Forelimb muscle (tissue), 1 donor: Measurements from ENCODE around the gene POU3F1. TPM values are rescaled to one million over a fixed set of nuclear protein-coding genes. Genes with fewer than 3 reads are reported as not detected.

Experiments
- DNase-seq: peaks from one replicate; pipeline ENCODE4 v3.0.0-alpha.2; 2013; ENCODE audit warnings: low read depth
- polyA plus RNA-seq: library from polyadenylated mRNA; unstranded; fragments of 120-200 nt; gene quantifications from one replicate; pipeline ENCODE4 v1.2.1, GENCODE V29; 2013; ENCODE audit not compliant: insufficient read length

Gene POU3F1
- polyA plus RNA-seq, 1 donor = 0.83 TPM

- no peak for DNase-seq
Measured at GRCh38 chr1:38073534-38074301, 27.1 kb upstream of the POU3F1 start.

GRCh38 chr1:38072858-38073257 lies 26.3 kb upstream of the POU3F1 start:
- no peak for DNase-seq

GRCh38 chr1:38071312-38072256 lies 25.0 kb upstream of the POU3F1 start:
- DNase-seq = no peak

- no peak for DNase-seq
Measured at GRCh38 chr1:38068980-38069340, 22.4 kb upstream of the POU3F1 start.

- no peak for DNase-seq
Measured at GRCh38 chr1:38068220-38068979, 21.8 kb upstream of the POU3F1 start.

- DNase-seq = no peak
Measured at GRCh38 chr1:38064197-38064903, 17.8 kb upstream of the POU3F1 start.

GRCh38 chr1:38063616-38064015 lies 17.0 kb upstream of the POU3F1 start:
- no peak for DNase-seq

GRCh38 chr1:38062361-38063288 lies 16.0 kb upstream of the POU3F1 start:
- no peak for DNase-seq

- DNase-seq = no peak
Measured at GRCh38 chr1:38061883-38062328, 15.3 kb upstream of the POU3F1 start.

- no peak for DNase-seq
Measured at GRCh38 chr1:38061290-38061689, 14.7 kb upstream of the POU3F1 start.

GRCh38 chr1:38060498-38060897 lies 13.9 kb upstream of the POU3F1 start:
- no peak for DNase-seq

- no peak for DNase-seq
Measured at GRCh38 chr1:38059635-38060250, 13.2 kb upstream of the POU3F1 start.

GRCh38 chr1:38055965-38056364 lies 9.4 kb upstream of the POU3F1 start:
- DNase-seq = no peak

- no peak for DNase-seq
Measured at GRCh38 chr1:38055398-38055797, 8.8 kb upstream of the POU3F1 start.

GRCh38 chr1:38053416-38054091 lies 7.0 kb upstream of the POU3F1 start:
- DNase-seq = no peak

- no peak for DNase-seq
Measured at GRCh38 chr1:38052750-38053415, 6.3 kb upstream of the POU3F1 start.

GRCh38 chr1:38051079-38051543 lies 4.5 kb upstream of the POU3F1 start:
- DNase-seq = no peak

- DNase-seq = no peak
Measured at GRCh38 chr1:38050397-38051078, 3.9 kb upstream of the POU3F1 start.
